Stomach smooth muscle (tissue), 2 donors: Measurements from ENCODE around the gene BACE2.

Source experiments
- H3K27ac ChIP-seq: one replicate; pipeline ENCODE4 v1.7.0; 2013; ENCODE audit warnings: mild to moderate bottlenecking, low read length, inconsistent platforms
- H3K27me3 ChIP-seq, 2 donors: one replicate each; pipeline ENCODE4 v1.7.0; 2013; ENCODE audit warnings: low read length in 2 of 2; ENCODE audit not compliant: insufficient read depth in 2 of 2, control insufficient read depth in 1 of 2
- H3K36me3 ChIP-seq, 2 donors: one replicate each; pipeline ENCODE4 v1.7.0; 2013; ENCODE audit warnings: low read length in 2 of 2; ENCODE audit not compliant: control insufficient read depth in 2 of 2, insufficient read depth in 2 of 2
- H3K4me1 ChIP-seq: one replicate; pipeline ENCODE4 v1.7.0; 2013; ENCODE audit warnings: low read length; ENCODE audit not compliant: control insufficient read depth, insufficient read depth
- H3K4me3 ChIP-seq, 2 donors: one replicate each; pipeline ENCODE4 v1.7.0; 2013; ENCODE audit warnings: low read length in 2 of 2
- H3K9ac ChIP-seq, 2 donors: one replicate each; pipeline ENCODE4 v1.7.0; 2013; ENCODE audit warnings: low read length in 2 of 2, mild to moderate bottlenecking in 1 of 2
- H3K9me3 ChIP-seq, 2 donors: one replicate each; pipeline ENCODE4 v1.7.0; 2013; ENCODE audit warnings: low read length in 2 of 2; ENCODE audit not compliant: control insufficient read depth in 2 of 2
- donor health status: healthy.
- donor health status: Pancreatic carcinoma.

The BACE2 gene

DNA sequence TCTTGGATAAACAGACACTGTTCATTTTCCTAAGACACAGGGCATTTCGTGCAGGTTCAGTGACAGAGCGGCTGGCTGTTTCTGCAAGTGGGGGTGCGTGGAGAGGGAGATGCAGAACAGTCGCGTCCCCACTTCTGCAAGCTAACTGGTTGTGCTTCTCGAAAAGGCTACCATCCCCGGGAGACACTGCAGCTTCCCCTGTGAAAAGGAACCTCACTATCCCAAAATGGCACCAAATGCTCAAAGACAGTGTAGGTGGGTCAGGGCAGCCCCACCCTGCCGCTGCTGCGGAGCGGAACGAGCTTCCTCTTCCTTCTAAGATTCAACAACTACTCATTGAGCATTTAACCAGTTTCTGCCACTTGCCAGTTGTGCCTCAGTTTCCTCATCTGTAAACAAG lies 19.2 kb upstream of the BACE2 start:
- Histone ChIP-seq H3K27me3 (peaks cover 0 to 18% of the 10 kb centered on the region in 2 donors), H3K27ac (no peak overlapping the region), H3K9ac (no peak overlapping the region), H3K4me1 (no peaks in the 10 kb centered on the region), H3K36me3 (no peaks in the 10 kb centered on the region), H3K4me3 (no peak overlapping the region), H3K9me3 (no peaks in the 10 kb centered on the region)

DNA sequence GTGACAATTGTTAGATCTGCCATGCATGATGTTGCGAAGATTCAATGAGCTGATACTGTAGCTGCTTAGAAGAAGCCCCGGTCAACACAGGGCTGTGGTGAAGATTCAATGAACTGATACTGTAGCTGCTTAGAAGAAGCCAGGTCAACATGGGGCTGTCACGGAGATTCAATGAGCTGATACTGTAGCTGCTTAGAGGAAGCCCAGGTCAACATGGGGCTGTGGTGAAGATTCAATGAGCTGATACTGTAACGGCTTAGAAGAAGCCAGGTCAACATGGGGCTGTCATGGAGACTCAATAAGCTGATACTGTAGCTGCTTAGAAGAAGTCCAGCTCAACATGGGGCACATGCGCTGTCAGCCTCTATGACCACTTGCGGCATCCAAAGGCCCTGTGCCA lies 18.8 kb upstream of the BACE2 start:
- Histone ChIP-seq H3K4me1 (no peaks in the 10 kb centered on the region), H3K4me3 (no peak overlapping the region), H3K27me3 (peaks cover 0 to 18% of the 10 kb centered on the region in 2 donors), H3K27ac (no peak overlapping the region), H3K36me3 (no peaks in the 10 kb centered on the region), H3K9me3 (no peaks in the 10 kb centered on the region), H3K9ac (no peak overlapping the region)

DNA sequence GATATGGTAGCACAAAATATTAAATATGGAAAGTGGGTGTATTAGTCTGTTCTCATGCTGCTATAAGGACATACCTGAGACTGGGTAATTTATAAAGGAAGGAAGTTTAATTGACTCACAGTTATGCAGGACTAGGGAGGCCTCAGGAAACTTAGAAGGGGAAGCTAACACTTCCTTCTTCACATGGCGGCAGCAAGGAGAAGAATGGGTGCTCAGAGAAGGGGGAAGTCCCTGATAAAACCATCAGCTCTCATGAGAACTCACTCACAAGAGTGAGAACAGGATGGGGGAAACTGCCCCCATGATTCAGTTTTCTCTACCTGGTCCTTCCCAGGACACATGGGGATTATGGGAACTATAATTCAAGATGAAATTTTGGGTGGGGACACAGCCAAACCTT lies 15.8 kb upstream of the BACE2 start:
- Histone ChIP-seq H3K9ac (no peak overlapping the region), H3K27me3 (peaks cover 0 to 18% of the 10 kb centered on the region in 2 donors), H3K4me3 (no peak overlapping the region), H3K36me3 (no peaks in the 10 kb centered on the region), H3K27ac (no peak overlapping the region), H3K4me1 (no peaks in the 10 kb centered on the region), H3K9me3 (no peaks in the 10 kb centered on the region)

DNA sequence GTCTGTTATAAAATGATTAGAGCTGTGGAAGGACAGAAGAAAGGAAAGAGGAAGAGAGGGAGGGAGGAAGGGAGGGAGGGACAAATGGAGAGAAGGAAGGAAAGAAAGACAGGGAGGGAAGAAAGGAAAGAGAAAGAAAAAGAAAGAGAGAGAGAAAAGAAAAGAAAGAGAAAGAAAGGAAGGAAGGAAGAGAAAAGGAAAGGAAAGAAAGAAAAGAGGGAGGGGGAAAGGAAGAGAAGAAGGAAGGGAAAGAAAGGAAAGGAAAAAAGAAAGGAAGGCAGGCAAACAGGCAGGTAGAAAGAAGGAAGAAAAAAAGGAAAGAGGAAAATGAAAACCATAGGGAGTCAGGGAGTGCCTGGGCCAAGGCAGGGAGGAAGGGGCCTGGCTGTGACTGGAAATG lies 14.5 kb upstream of the BACE2 start:
- Histone ChIP-seq H3K27ac (no peak overlapping the region), H3K36me3 (no peaks in the 10 kb centered on the region), H3K9ac (no peak overlapping the region), H3K9me3 (peaks cover 0 to 2% of the 10 kb centered on the region in 2 donors), H3K27me3 (peaks cover 0 to 15% of the 10 kb centered on the region in 2 donors), H3K4me3 (no peak overlapping the region), H3K4me1 (no peaks in the 10 kb centered on the region)

DNA sequence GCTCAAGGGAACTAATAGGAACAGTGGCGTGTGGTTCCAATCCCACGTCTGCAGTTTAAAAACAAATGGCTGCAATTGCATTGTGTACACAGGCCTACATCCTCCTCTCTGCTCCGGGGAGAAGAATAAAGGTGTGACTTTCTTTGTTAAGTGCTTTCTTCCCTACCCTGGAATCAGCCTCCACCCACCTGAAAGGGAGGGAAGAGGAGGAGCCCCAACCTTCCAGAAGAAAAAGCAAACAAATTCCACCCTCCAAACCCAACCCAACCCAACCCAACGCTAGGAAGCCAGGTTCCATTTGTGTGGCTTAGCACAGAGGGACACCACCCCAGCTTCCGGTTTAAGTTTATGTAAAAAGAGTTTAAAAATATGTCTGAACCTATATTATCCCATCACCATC lies 11.8 kb upstream of the BACE2 start:
- no peak overlapping the region for H3K9ac ChIP-seq
- H3K4me3 ChIP-seq: no peak overlapping the region
- H3K9me3 ChIP-seq: peaks cover 0 to 3% of the 10 kb centered on the region in 2 donors
- H3K27me3 ChIP-seq: peaks cover 0 to 2% of the 10 kb centered on the region in 2 donors
- no peak overlapping the region for H3K27ac ChIP-seq
- no peaks in the 10 kb centered on the region for H3K4me1 ChIP-seq
- H3K36me3 ChIP-seq: no peaks in the 10 kb centered on the region

DNA sequence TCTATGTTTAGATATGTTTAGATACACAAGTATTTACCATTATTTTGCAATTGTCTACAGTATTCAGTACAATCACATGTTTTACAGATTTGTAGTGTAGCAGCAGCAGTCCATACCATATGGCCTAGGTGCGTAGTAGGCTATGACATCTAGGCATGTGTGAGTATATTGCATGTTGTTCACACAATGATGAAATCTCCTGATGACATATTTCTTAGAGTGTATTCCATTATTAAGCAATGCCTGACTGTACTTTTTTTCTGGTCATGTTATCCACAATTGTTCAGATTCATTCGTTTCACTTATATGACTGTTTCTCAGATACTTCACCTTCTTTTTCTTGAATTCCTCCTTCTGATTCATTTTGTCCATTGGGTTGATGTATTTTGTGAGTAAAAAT lies 9.9 kb upstream of the BACE2 start:
- no peak overlapping the region for H3K27ac ChIP-seq
- peaks cover 0 to 3% of the 10 kb centered on the region in 2 donors for H3K9me3 ChIP-seq
- no peaks in the 10 kb centered on the region for H3K4me1 ChIP-seq
- no peaks in the 10 kb centered on the region for H3K27me3 ChIP-seq
- no peaks in the 10 kb centered on the region for H3K36me3 ChIP-seq
- H3K4me3 ChIP-seq: no peak overlapping the region
- H3K9ac ChIP-seq: no peak overlapping the region

DNA sequence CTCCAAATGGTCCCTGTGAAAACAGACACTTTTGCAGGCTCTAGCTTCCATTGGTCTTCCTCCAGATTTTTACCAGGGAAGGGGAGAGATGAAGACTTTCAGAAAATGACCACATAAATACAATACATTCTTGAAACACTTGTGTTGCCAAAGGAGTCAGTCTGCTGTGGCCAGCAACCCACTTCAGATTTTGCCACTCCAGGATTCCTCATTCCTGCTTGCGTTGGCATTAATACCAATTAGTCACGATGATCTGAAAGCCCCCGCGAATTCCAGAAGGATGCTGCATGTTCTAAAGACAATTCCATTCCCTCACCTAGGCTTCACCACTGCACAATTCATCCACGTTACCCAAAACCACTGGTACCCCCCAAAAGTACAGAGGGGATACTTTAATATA lies 7.9 kb upstream of the BACE2 start:
- Histone ChIP-seq H3K9ac (no peak overlapping the region), H3K36me3 (no peaks in the 10 kb centered on the region), H3K4me3 (no peak overlapping the region), H3K27ac (no peak overlapping the region), H3K9me3 (peaks cover 0 to 3% of the 10 kb centered on the region in 2 donors), H3K27me3 (no peaks in the 10 kb centered on the region), H3K4me1 (no peaks in the 10 kb centered on the region)

DNA sequence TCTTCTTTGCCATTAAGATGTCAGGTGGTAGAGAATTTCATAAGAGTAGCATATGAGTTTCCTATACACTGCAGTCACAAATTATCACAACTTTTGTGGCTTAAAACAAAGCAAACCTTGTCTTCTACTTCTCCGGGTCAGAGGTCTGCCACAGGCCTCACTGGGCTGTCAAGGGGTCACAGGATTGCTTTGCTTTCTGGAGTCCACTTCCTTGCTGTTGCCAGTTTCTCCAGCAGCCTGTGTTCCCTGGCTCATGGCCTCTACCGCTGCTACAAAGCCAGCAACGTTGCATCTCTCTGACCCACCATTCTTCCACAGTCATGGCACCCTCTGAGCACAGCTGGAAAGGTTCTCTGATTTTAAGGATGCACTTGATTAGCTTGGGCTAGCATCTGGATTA lies 6.5 kb upstream of the BACE2 start:
- peaks cover 0 to 3% of the 10 kb centered on the region in 2 donors for H3K9me3 ChIP-seq
- no peak overlapping the region for H3K27ac ChIP-seq
- no peak overlapping the region for H3K9ac ChIP-seq
- no peaks in the 10 kb centered on the region for H3K36me3 ChIP-seq
- H3K4me1 ChIP-seq: no peaks in the 10 kb centered on the region
- no peaks in the 10 kb centered on the region for H3K27me3 ChIP-seq
- no peak overlapping the region for H3K4me3 ChIP-seq

DNA sequence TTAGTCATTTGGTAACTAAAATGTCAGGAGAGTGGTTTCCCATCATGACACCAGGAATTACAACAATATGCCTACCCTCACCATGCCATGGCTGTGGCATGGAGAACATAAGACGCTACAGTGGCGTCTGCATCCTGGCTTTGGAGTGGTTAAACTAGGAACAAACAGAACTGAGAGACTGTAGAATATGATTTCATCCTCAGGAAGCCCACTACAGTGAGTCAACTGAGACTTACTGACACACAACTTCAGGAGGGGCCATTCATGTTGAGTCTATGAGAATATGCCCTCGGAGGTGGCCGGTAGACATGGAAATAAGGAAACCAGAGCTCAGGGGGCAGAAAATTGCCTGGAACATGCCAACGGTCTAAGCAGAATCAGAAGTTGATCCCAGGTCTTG lies 5.9 kb upstream of the BACE2 start:
- no peaks in the 10 kb centered on the region for H3K36me3 ChIP-seq
- H3K9ac ChIP-seq: no peak overlapping the region
- H3K4me3 ChIP-seq: no peak overlapping the region
- H3K4me1 ChIP-seq: no peaks in the 10 kb centered on the region
- no peak overlapping the region for H3K27ac ChIP-seq
- H3K27me3 ChIP-seq: no peaks in the 10 kb centered on the region
- H3K9me3 ChIP-seq: peaks cover 0 to 3% of the 10 kb centered on the region in 2 donors

DNA sequence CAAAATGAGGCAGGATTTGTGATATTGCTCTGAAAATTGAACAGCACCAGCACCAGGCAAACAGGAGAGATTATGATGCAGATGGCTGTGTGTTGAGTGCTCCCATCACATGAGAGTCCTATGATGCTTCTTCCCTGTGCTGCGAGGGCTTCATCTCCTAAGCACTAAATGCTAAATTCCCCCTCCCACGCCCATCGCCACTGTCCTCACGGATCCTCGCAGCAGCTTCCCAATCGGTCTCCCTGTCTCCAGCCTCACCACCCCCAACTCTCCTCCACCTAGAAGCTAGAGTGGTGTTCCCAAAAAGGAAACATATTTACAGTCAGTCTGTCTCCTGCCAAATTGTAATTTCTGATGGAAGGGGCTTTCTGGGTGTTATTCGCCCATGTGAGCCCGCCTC lies 4.9 kb upstream of the BACE2 start:
- Histone ChIP-seq H3K4me3 (no peak overlapping the region), H3K4me1 (no peaks in the 10 kb centered on the region), H3K9ac (no peak overlapping the region), H3K27me3 (no peaks in the 10 kb centered on the region), H3K27ac (no peak overlapping the region), H3K36me3 (no peaks in the 10 kb centered on the region), H3K9me3 (peaks cover 0 to 3% of the 10 kb centered on the region in 2 donors)

DNA sequence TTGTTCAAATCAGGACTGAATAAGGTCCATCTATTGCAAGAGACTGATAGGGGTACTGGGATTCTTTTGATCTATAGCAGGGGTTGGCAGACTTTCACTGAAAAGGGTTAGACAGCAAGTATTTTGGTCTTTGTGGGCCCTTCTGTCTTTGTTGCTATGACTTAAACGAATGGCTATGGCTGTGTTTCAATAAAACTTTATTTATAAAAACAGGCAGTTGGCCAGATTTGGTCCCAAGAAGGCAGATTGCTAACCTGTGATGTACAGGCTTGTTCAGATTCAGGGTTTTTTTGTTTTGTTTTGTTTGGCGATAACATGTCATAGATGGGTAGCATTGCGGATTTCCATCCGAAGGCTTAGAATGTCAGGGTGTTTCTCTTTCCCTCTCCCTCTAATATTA lies 3.9 kb upstream of the BACE2 start:
- Histone ChIP-seq H3K4me3 (no peak overlapping the region), H3K36me3 (no peaks in the 10 kb centered on the region), H3K27me3 (no peaks in the 10 kb centered on the region), H3K27ac (no peak overlapping the region), H3K9me3 (no peaks in the 10 kb centered on the region), H3K9ac (no peak overlapping the region), H3K4me1 (no peaks in the 10 kb centered on the region)
